NT2/D1 (cell line): ENCODE data around the gene MATCAP1.

Experiments used
- YY1 ChIP-seq: IDR thresholded peaks from 2 replicates; pipeline ENCODE4 v1.6.1; 2011; ENCODE audit not compliant: insufficient read length, insufficient read depth
- ZNF274 ChIP-seq: IDR thresholded peaks from 2 replicates; pipeline ENCODE4 v1.6.1; 2011; ENCODE audit warnings: mild to moderate bottlenecking, low read depth, low read length

GRCh38 chr16:67169642-67170167 is 14.1 kb downstream of the MATCAP1 start:
- TF ChIP-seq YY1 (no peak), ZNF274 (no peak)
